GM12891 (cell line): ENCODE data around the gene COMP.

ENCODE experiments used
- PAX5 ChIP-seq: IDR thresholded peaks from 2 replicates; pipeline ENCODE4 v1.6.1; 2011; ENCODE audit warnings: low read length, moderate library complexity, mild to moderate bottlenecking; ENCODE audit not compliant: insufficient read depth, severe bottlenecking
- POLR2A ChIP-seq: IDR thresholded peaks from 2 replicates; pipeline ENCODE4 v1.6.1; 2011; ENCODE audit warnings: low read depth, low read length, control low read depth
- POLR2AphosphoS5 ChIP-seq: IDR thresholded peaks from 2 replicates; pipeline ENCODE4 v1.6.1; 2011; ENCODE audit warnings: low read depth, low read length, control low read depth
- SPI1 ChIP-seq: IDR thresholded peaks from 2 replicates; pipeline ENCODE4 v1.6.1; 2011; ENCODE audit warnings: low read depth, low read length, control low read depth
- TAF1 ChIP-seq: IDR thresholded peaks from 2 replicates; pipeline ENCODE4 v1.6.1; 2011; ENCODE audit warnings: low read depth, low read length, control low read depth

GRCh38 chr19:18736415-18737336, 54.4 kb downstream of the COMP start:
- TF ChIP-seq POLR2A (no peak), POLR2AphosphoS5 (no peak), TAF1 (no peak), SPI1 (no peak), PAX5 (no peak)
